ENCODE results near the gene SYNE2. TPM values are rescaled to one million over a fixed set of nuclear protein-coding genes. Genes with fewer than 3 reads are reported as not detected.

The SYNE2 gene
- total RNA-seq, 1 donor = 10.1 TPM

GRCh38 chr14:64005822-64006221 lies 153.0 kb downstream of the SYNE2 start:
- Histone ChIP-seq H3K4me2 (ENCODE audit: insufficient read depth, low read length) (no peak overlapping the region), H3K27me3 (ENCODE audit: insufficient read depth, low read length) (no peaks in the 10 kb centered on the region), H3K9me3 (ENCODE audit: low read depth, low read length) (no peaks in the 10 kb centered on the region), H4K20me1 (ENCODE audit: insufficient read depth, low read length) (no peaks in the 10 kb centered on the region), H3K27ac (ENCODE audit: low read depth, low read length) (no peak overlapping the region), H3K4me1 (ENCODE audit: insufficient read depth, low read length) (no peaks in the 10 kb centered on the region), H2AFZ (ENCODE audit: low read length) (no peak overlapping the region), H3K79me2 (ENCODE audit: insufficient read depth, low read length) (no peaks in the 10 kb centered on the region), H3K36me3 (ENCODE audit: insufficient read depth, low read length) (no peaks in the 10 kb centered on the region), H3K4me3 (ENCODE audit: insufficient read depth, low read length) (no peak overlapping the region)
- TF ChIP-seq, protein P1, sequence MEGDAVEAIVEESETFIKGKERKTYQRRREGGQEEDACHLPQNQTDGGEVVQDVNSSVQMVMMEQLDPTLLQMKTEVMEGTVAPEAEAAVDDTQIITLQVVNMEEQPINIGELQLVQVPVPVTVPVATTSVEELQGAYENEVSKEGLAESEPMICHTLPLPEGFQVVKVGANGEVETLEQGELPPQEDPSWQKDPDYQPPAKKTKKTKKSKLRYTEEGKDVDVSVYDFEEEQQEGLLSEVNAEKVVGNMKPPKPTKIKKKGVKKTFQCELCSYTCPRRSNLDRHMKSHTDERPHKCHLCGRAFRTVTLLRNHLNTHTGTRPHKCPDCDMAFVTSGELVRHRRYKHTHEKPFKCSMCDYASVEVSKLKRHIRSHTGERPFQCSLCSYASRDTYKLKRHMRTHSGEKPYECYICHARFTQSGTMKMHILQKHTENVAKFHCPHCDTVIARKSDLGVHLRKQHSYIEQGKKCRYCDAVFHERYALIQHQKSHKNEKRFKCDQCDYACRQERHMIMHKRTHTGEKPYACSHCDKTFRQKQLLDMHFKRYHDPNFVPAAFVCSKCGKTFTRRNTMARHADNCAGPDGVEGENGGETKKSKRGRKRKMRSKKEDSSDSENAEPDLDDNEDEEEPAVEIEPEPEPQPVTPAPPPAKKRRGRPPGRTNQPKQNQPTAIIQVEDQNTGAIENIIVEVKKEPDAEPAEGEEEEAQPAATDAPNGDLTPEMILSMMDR (IDR thresholded peaks at IDR 0.05; ENCODE audit: extremely low read depth, low read depth, low read length) = no peak
- no peak for DNase-seq (ENCODE audit: insufficient read length, low spot score, missing footprints)

GRCh38 chr14:64008016-64008415 lies 155.2 kb downstream of the SYNE2 start:
- Histone ChIP-seq H3K27ac (ENCODE audit: low read depth, low read length) (no peak overlapping the region), H3K4me2 (ENCODE audit: insufficient read depth, low read length) (no peak overlapping the region), H3K79me2 (ENCODE audit: insufficient read depth, low read length) (no peaks in the 10 kb centered on the region), H3K4me3 (ENCODE audit: insufficient read depth, low read length) (no peak overlapping the region), H3K27me3 (ENCODE audit: insufficient read depth, low read length) (no peaks in the 10 kb centered on the region), H3K4me1 (ENCODE audit: insufficient read depth, low read length) (no peaks in the 10 kb centered on the region), H2AFZ (ENCODE audit: low read length) (peak overlapping the region; percentile 5), H3K9me3 (ENCODE audit: low read depth, low read length) (no peaks in the 10 kb centered on the region), H3K36me3 (ENCODE audit: insufficient read depth, low read length) (no peaks in the 10 kb centered on the region), H4K20me1 (ENCODE audit: insufficient read depth, low read length) (no peaks in the 10 kb centered on the region)
- TF ChIP-seq, protein P1 (IDR thresholded peaks at IDR 0.05; ENCODE audit: extremely low read depth, low read depth, low read length) = no peak
- no peak for DNase-seq (ENCODE audit: insufficient read length, low spot score, missing footprints)

DNA sequence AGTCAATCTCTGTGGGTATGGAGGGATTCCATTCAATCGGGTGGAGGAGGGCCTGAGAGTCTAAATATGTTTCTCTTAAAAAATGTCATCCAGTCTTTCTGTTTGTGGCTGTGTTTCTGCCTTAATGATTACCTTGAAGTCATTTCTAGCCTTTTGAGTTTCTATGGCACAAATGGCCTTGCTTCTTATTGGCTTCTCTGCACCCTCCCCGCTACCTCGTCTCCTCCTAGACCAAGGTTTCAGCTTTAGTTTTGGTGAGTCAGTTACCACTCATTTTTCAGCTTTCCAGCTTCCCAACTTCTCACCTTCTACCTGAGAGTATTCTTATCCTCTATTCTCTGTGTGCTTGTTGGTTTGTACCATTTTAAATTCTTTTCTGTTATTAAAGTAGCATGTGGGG lies 159.2 kb downstream of the SYNE2 start:
- no peak for DNase-seq (ENCODE audit: insufficient read length, low spot score, missing footprints)
- H3K4me1 ChIP-seq (ENCODE audit: insufficient read depth, low read length) = no peaks in the 10 kb centered on the region
- H3K4me3 ChIP-seq (ENCODE audit: insufficient read depth, low read length) = no peak overlapping the region
- H3K79me2 ChIP-seq (ENCODE audit: insufficient read depth, low read length) = no peaks in the 10 kb centered on the region
- no peak overlapping the region for H2AFZ ChIP-seq (ENCODE audit: low read length)
- H3K36me3 ChIP-seq (ENCODE audit: insufficient read depth, low read length) = no peaks in the 10 kb centered on the region
- TF ChIP-seq, protein P1 (IDR thresholded peaks at IDR 0.05; ENCODE audit: extremely low read depth, low read depth, low read length) = no peak
- no peaks in the 10 kb centered on the region for H3K9me3 ChIP-seq (ENCODE audit: low read depth, low read length)
- no peak overlapping the region for H3K4me2 ChIP-seq (ENCODE audit: insufficient read depth, low read length)
- no peaks in the 10 kb centered on the region for H3K27me3 ChIP-seq (ENCODE audit: insufficient read depth, low read length)
- H4K20me1 ChIP-seq (ENCODE audit: insufficient read depth, low read length) = no peaks in the 10 kb centered on the region
- H3K27ac ChIP-seq (ENCODE audit: low read depth, low read length) = no peak overlapping the region

DNA sequence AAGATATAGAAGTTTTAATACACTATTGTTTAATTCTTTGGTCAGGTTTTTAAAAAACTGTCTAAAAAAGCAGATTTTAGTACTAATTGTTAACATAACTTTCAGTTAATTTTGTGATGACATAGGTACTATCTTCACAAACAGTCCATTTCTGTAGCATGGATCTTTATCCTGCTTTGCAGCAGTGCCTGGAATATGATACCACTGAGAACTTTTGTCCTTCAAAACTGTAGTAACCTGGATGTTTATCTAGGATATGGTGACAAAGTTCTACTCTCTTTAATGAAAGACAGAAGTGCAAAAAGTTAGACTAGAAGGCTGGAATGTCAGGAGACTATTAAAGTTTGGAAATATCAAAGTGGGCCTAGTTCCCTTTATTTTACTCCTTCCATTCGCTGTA lies 159.9 kb downstream of the SYNE2 start:
- Histone ChIP-seq H3K79me2 (ENCODE audit: insufficient read depth, low read length) (no peaks in the 10 kb centered on the region), H3K4me2 (ENCODE audit: insufficient read depth, low read length) (no peak overlapping the region), H2AFZ (ENCODE audit: low read length) (no peak overlapping the region), H3K4me1 (ENCODE audit: insufficient read depth, low read length) (no peaks in the 10 kb centered on the region), H3K27ac (ENCODE audit: low read depth, low read length) (no peak overlapping the region), H3K4me3 (ENCODE audit: insufficient read depth, low read length) (no peak overlapping the region), H3K9me3 (ENCODE audit: low read depth, low read length) (no peaks in the 10 kb centered on the region), H3K36me3 (ENCODE audit: insufficient read depth, low read length) (no peaks in the 10 kb centered on the region), H3K27me3 (ENCODE audit: insufficient read depth, low read length) (no peaks in the 10 kb centered on the region), H4K20me1 (ENCODE audit: insufficient read depth, low read length) (no peaks in the 10 kb centered on the region)
- TF ChIP-seq, protein P1 (IDR thresholded peaks at IDR 0.05; ENCODE audit: extremely low read depth, low read depth, low read length) = no peak
- DNase-seq (ENCODE audit: insufficient read length, low spot score, missing footprints) = no peak
